ENCODE results near the gene PIGW.

GRCh38 chr17:36506831-36507230 lies 28.0 kb upstream of the PIGW start:
- TF ChIP-seq POLR2A (IDR thresholded peaks at IDR 0.05; ENCODE audit: low read depth, low read length) (no peak), POLR2AphosphoS5 (IDR thresholded peaks at IDR 0.05; ENCODE audit: low read depth, low read length) (no peak), TAF1 (IDR thresholded peaks at IDR 0.05; ENCODE audit: low read depth, low read length) (no peak), SPI1 (IDR thresholded peaks at IDR 0.05; ENCODE audit: low read depth, low read length) (no peak), POU2F2 (IDR thresholded peaks at IDR 0.05; ENCODE audit: low read depth, low read length) (no peak), PAX5 (IDR thresholded peaks at IDR 0.05; ENCODE audit: insufficient read depth, low read length, severe bottlenecking) (no peak)
